GM12864 (cell line): ENCODE results near the gene LSM14B.

Source experiments
- DNase-seq: peaks from one replicate; pipeline ENCODE4 v3.0.0-alpha.2; 2011; ENCODE audit warnings: low read depth
- H3K4me3 ChIP-seq: 2 replicates; pipeline ENCODE4 v1.5.1; 2011; ENCODE audit warnings: mild to moderate bottlenecking, low read depth, low read length, control low read depth
- CTCF ChIP-seq: IDR thresholded peaks from 2 replicates; pipeline ENCODE4 v1.5.1; 2011; ENCODE audit warnings: low read depth, mild to moderate bottlenecking, moderate library complexity, low read length, control low read depth, inconsistent platforms; ENCODE audit errors: missing control alignments

LSM14B gene

GRCh38 chr20:62126141-62126540, 3.9 kb downstream of the LSM14B start:
- H3K4me3 ChIP-seq, result no peak overlapping the region
- no peak for TF ChIP-seq CTCF
- no peak for DNase-seq

GRCh38 chr20:62127799-62128198, 5.5 kb downstream of the LSM14B start:
- DNase-seq, result no peak
- H3K4me3 ChIP-seq, result no peak overlapping the region
- no peak for TF ChIP-seq CTCF

- TF ChIP-seq CTCF, result no peak
- H3K4me3 ChIP-seq, result no peak overlapping the region
- no peak for DNase-seq
Observed at GRCh38 chr20:62128502-62128901, 6.2 kb downstream of the LSM14B start.

- no peak for TF ChIP-seq CTCF
- H3K4me3 ChIP-seq, result no peak overlapping the region
- no peak for DNase-seq
Observed at GRCh38 chr20:62129731-62130531, 7.7 kb downstream of the LSM14B start.

- H3K4me3 ChIP-seq, result no peak overlapping the region
- no peak for DNase-seq
- no peak for TF ChIP-seq CTCF
Observed at GRCh38 chr20:62131560-62132320, 9.5 kb downstream of the LSM14B start.

- H3K4me3 ChIP-seq, result no peak overlapping the region
- no peak for DNase-seq
Observed at GRCh38 chr20:62132421-62132820, 10.1 kb downstream of the LSM14B start.

More at GRCh38 chr20:62132421-62132820, 10.1 kb downstream of the LSM14B start:
- no peak for TF ChIP-seq CTCF
